K562 (cell line): Measurements from ENCODE around the gene SLC4A11. TPM values are rescaled to one million over a fixed set of nuclear protein-coding genes. Genes with fewer than 3 reads are reported as not detected.

Experiments
- ARHGAP35 ChIP-seq: fragments of 450-650 bp; IDR thresholded peaks from 2 replicates; pipeline ENCODE4 v1.6.1; 2018; ENCODE audit not compliant: partially characterized antibody
- BCLAF1 ChIP-seq, 2 experiments: fragments of 450-650 bp in 1 of 2; IDR thresholded peaks; 2 replicates each; pipeline ENCODE4 v1.6.1; 2011 to 2017; ENCODE audit warnings: low read depth in 2 of 2, antibody characterized with exemption in 1 of 2, borderline replicate concordance in 1 of 2, low read length in 1 of 2, mild to moderate bottlenecking in 1 of 2, mixed read lengths in 1 of 2; ENCODE audit not compliant: control insufficient read depth in 1 of 2
- CEBPG ChIP-seq, 3 experiments: fragments of 200-800 bp in 1 of 3; sonication (Bioruptor generic) in 1 of 3; sonication (generic) in 1 of 3; formaldehyde crosslinking in 1 of 3; IDR thresholded peaks in 2 of 3; conservative IDR thresholded peaks in 1 of 3; 2 replicates each; pipeline versions ENCODE4 v1.6.1 to v1.8.0; 2016 to 2022; ENCODE audit warnings: missing compliant biosample characterization in 2 of 3, missing genetic modification characterization in 2 of 3, mild to moderate bottlenecking in 1 of 3, missing genetic modification reagents in 1 of 3
- COPS2 ChIP-seq: fragments of 450-650 bp; conservative IDR thresholded peaks from 2 replicates; pipeline ENCODE4 v1.6.1; 2016; ENCODE audit warnings: mild to moderate bottlenecking, moderate library complexity
- ETV6 ChIP-seq, 3 experiments: fragments of 150-350 bp in 1 of 3; sonication (generic) in 1 of 3; formaldehyde crosslinking in 1 of 3; IDR thresholded peaks; 2 replicates each; pipeline versions ENCODE4 v1.6.1 to v1.8.0; 2014 to 2022; ENCODE audit warnings: borderline replicate concordance in 2 of 3, low read depth in 2 of 3, antibody characterized with exemption in 1 of 3, low read length in 1 of 3, mild to moderate bottlenecking in 1 of 3, missing genetic modification reagents in 1 of 3
- HMG20B ChIP-seq: fragments of 250-450 bp; sonication (Bioruptor Pico); IDR thresholded peaks from 2 replicates; pipeline ENCODE4 v1.5.0; 2021; ENCODE audit warnings: mild to moderate bottlenecking
- KDM2B ChIP-seq: fragments of 250-450 bp; sonication (Bioruptor Pico); IDR thresholded peaks from 2 replicates; pipeline ENCODE4 v1.8.0; 2021; ENCODE audit warnings: mild to moderate bottlenecking, moderate library complexity
- KDM5B ChIP-seq: fragments of 200-600 bp; sonication (generic); IDR thresholded peaks from 2 replicates; pipeline ENCODE4 v1.6.1; 2012; ENCODE audit warnings: low read depth, mild to moderate bottlenecking, moderate library complexity, low read length, control low read depth, inconsistent platforms; ENCODE audit not compliant: insufficient replicate concordance
- KHSRP ChIP-seq: fragments of 450-650 bp; IDR thresholded peaks from 2 replicates; pipeline ENCODE4 v1.6.1; 2017
- KLF13 ChIP-seq: fragments of 450-650 bp; IDR thresholded peaks from 2 replicates; pipeline ENCODE4 v1.6.1; 2016; ENCODE audit warnings: missing genetic modification characterization, low read depth, mild to moderate bottlenecking, missing compliant biosample characterization, moderate library complexity, borderline replicate concordance
- MEF2A ChIP-seq: IDR thresholded peaks from 2 replicates; pipeline ENCODE4 v1.6.1; 2011; ENCODE audit warnings: low read depth, mild to moderate bottlenecking, low read length, moderate library complexity; ENCODE audit not compliant: control insufficient read depth
- MTA3 ChIP-seq: fragments of 450-650 bp; formaldehyde crosslinking; IDR thresholded peaks from 2 replicates; pipeline ENCODE4 v1.6.1; 2017; ENCODE audit warnings: mild to moderate bottlenecking, borderline replicate concordance
- POLR2B ChIP-seq: fragments of 450-650 bp; IDR thresholded peaks from 2 replicates; pipeline ENCODE4 v1.6.1; 2018; ENCODE audit warnings: low read depth; ENCODE audit not compliant: partially characterized antibody
- PREB ChIP-seq: sonication (generic); formaldehyde crosslinking; IDR thresholded peaks from 2 replicates; pipeline ENCODE4 v1.8.1; 2023; ENCODE audit warnings: mild to moderate bottlenecking, missing genetic modification reagents
- TBL1XR1 ChIP-seq, 2 experiments: IDR thresholded peaks; 2 replicates each; pipeline ENCODE4 v1.6.1; 2012; ENCODE audit warnings: improper control_type of control experiment in 2 of 2, low read length in 2 of 2, mild to moderate bottlenecking in 1 of 2
- TFAP4 ChIP-seq: sonication (generic); formaldehyde crosslinking; IDR thresholded peaks from 2 replicates; pipeline ENCODE4 v1.8.0; 2022; ENCODE audit warnings: missing genetic modification reagents, mild to moderate bottlenecking, moderate library complexity, borderline replicate concordance
- WHSC1 ChIP-seq: IDR thresholded peaks from one replicate; pipeline ENCODE4 v1.6.1; 2012; ENCODE audit warnings: low read length, control low read depth, inconsistent platforms
- ZNF24 ChIP-seq: fragments of 450-650 bp; IDR thresholded peaks from 2 replicates; pipeline ENCODE4 v1.6.1; 2016
- ZNF398 ChIP-seq: fragments of 250-450 bp; sonication (Bioruptor Pico); IDR thresholded peaks from 2 replicates; pipeline ENCODE4 v1.8.0; 2021; ENCODE audit warnings: moderate library complexity, mild to moderate bottlenecking, inconsistent platforms
- ZNF431 ChIP-seq: sonication (generic); formaldehyde crosslinking; IDR thresholded peaks from 2 replicates; pipeline ENCODE4 v1.8.0; 2022; ENCODE audit warnings: mild to moderate bottlenecking, missing genetic modification reagents
- polyA plus RNA-seq, 8 experiments: library from polyadenylated mRNA; depleted of rRNA in 4 of 8; stranded (reverse) in 5 of 8; unstranded in 3 of 8; fragments of >200 nt; fragmentation: Nextera tagmentation in 2 of 8; fragmentation: Illumina TruSeq in 1 of 8; extraction: Ambion mirVana in 2 of 8; extraction: Trizol in 1 of 8; gene quantifications; 2 replicates each; pipeline versions ENCODE4 v1.2.1 to v1.2.3, GENCODE V29; 2011 to 2014; ENCODE audit warnings: inconsistent platforms in 1 of 8, missing spikeins in 1 of 8
- total RNA-seq, 7 experiments: library from RNA; depleted of rRNA in 6 of 7; stranded (reverse); fragments of >200 nt in 6 of 7; fragmentation: Illumina TruSeq in 2 of 7; extraction: Trizol in 2 of 7; gene quantifications; 2 replicates each; pipeline versions ENCODE4 v1.2.1 to v1.2.3, GENCODE V29; 2011 to 2021; ENCODE audit warnings: low replicate concordance in 1 of 7

SLC4A11 gene
- total and polyA plus RNA-seq, 9 of the 15 experiments (the other 6 are each of a cell fraction or from before 2014, with no cell fraction given) = 0.10 to 2.0 (median 0.20) TPM

- TF ChIP-seq KDM5B = peak; percentile 78
- no peak for TF ChIP-seq COPS2
- TF ChIP-seq POLR2B = peak; percentile 70
- no peak for TF ChIP-seq TBL1XR1 (IDR thresholded peaks at IDR 0.05; ENCODE audit: low read length in 2 of 2)
- no peak for TF ChIP-seq ZNF398 (CRISPR knock-in tag)
- TF ChIP-seq WHSC1 = no peak
- peak in 1 of 2 experiments; percentile 65; a peak in 1 of 4 replicates for TF ChIP-seq ETV6 (IDR thresholded peaks at IDR 0.05; ENCODE audit: borderline replicate concordance in 1 of 2, low read depth in 2 of 2, low read length in 1 of 2)
- no peak for TF ChIP-seq ETV6 (CRISPR knock-in tag; IDR thresholded peaks at IDR 0.05; ENCODE audit: borderline replicate concordance)
- no peak for TF ChIP-seq ARHGAP35
- no peak for TF ChIP-seq CEBPG (CRISPR knock-in tag; IDR thresholded peaks at IDR 0.05)
- TF ChIP-seq CEBPG (tag; conservative IDR thresholded peaks at IDR 0.05 in 1 of 2, IDR thresholded peaks at IDR 0.05 in 1 of 2) = no peak
- TF ChIP-seq KLF13 (tag) = no peak
- peak; percentile 97 for TF ChIP-seq TFAP4 (CRISPR knock-in tag)
- TF ChIP-seq MEF2A = no peak
- no peak for TF ChIP-seq ZNF431 (CRISPR knock-in tag)
- no peak for TF ChIP-seq MTA3
- TF ChIP-seq HMG20B = no peak
- no peak for TF ChIP-seq PREB
- no peak for TF ChIP-seq ZNF24
- TF ChIP-seq KDM2B (CRISPR knock-in tag) = no peak
- TF ChIP-seq BCLAF1 (IDR thresholded peaks at IDR 0.05; ENCODE audit: borderline replicate concordance in 1 of 2, control insufficient read depth in 1 of 2, low read depth in 2 of 2, low read length in 1 of 2) = no peak
- TF ChIP-seq KHSRP = no peak
Measured at GRCh38 chr20:3209257-3209945, 29.6 kb downstream of the SLC4A11 start, which contains the start of gene ITPA (continued).
